Endothelial cell of coronary artery (primary cell): ENCODE results near the gene PGS1. TPM values are rescaled to one million over a fixed set of nuclear protein-coding genes. Genes with fewer than 3 reads are reported as not detected.

Source experiments
- total RNA-seq: library from RNA; depleted of rRNA; stranded (reverse); fragments of >200 nt; gene quantifications from 2 replicates; pipeline ENCODE4 v1.2.3, GENCODE V29; 2014

PGS1 gene, protein sequence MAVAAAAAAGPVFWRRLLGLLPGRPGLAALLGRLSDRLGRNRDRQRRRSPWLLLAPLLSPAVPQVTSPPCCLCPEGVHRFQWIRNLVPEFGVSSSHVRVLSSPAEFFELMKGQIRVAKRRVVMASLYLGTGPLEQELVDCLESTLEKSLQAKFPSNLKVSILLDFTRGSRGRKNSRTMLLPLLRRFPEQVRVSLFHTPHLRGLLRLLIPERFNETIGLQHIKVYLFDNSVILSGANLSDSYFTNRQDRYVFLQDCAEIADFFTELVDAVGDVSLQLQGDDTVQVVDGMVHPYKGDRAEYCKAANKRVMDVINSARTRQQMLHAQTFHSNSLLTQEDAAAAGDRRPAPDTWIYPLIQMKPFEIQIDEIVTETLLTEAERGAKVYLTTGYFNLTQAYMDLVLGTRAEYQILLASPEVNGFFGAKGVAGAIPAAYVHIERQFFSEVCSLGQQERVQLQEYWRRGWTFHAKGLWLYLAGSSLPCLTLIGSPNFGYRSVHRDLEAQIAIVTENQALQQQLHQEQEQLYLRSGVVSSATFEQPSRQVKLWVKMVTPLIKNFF
- total RNA-seq = 33.9 and 45.0 TPM in 2 replicates

DNA sequence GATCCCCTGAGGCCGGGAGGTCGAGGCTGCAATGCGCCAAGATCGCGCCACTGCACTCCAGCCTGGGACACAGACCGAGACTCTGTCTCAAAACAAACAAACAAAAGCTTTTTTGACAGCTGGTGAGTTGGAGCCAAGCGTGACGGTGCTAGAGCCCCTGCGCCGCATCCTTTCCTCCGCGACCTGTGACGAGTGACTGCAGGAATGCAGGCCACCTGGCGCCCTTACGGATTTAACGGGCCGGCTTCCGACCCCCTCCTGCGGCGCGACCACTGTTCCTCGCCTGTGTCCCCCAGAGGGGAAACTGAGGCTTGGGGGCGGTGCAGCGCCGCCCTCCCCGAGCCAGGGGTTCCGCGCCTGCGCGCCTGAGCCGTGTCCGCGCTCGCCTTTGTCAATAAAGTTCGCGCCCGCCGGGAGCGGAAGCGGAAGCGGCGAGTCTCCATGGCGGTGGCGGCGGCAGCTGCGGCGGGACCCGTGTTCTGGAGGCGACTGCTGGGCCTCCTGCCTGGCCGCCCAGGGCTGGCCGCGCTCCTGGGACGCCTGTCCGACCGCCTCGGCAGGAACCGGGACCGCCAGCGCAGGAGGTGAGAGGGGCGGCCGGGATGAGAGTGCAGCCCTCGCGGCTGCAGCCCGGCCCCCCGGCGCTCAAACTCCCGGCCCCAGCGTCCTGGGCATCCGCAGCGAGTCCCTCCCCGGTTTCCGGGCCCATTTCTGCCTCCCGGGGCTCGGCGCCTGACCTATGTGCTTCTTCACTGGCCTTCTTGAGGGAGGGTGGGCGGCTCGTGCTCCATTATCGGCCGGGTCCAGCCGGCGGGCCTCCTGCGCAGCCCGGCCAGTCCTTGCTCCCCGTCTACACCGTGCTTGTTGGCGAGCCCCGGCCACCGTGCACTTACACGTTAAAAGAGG lies at the start of gene PGS1:
TSS of gene PGS1 (plus strand) at position 425 of the 906 bp plus-strand sequence. CDS start at position 442, 17 bp downstream.

DNA sequence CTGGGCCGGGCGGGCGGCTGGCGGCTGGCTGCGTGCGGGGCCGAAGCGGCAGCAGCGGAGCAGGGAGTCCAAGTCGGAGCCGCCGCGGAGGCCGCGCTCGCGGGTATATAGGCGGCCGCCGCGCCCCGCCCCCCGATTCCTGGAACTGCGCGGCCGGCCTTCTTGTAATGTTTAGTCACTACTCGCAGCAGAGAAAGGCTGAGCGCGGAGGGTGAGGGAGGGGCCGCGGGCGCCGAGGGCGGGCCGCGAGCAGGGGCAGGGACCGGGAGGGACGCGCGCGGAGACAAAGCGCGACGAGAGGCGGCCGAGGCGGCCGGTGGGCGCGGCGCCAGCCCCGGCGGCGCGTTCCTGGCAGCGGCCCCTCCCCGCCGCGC lies 18.5 kb upstream of the PGS1 start, which contains the start of gene SOCS3:
TSS of gene SOCS3 (minus strand) at position 81 of the 374 bp plus-strand sequence. CDS start 982 bp downstream, outside the sequence.

Other genes starting within 250 kb of the PGS1 start
- 21.4 and 22.9 TPM in 2 replicates for gene TMC6, start 249.9 kb upstream of the PGS1 start, total RNA-seq
- gene TMC8, start 247.9 kb upstream of the PGS1 start, total RNA-seq = 0.09 TPM in 2 replicates
- not detected in 2 replicates for gene C17orf99, start 232.3 kb upstream of the PGS1 start, total RNA-seq
- 23.6 and 25.2 TPM in 2 replicates for gene SYNGR2, start 210.1 kb upstream of the PGS1 start, total RNA-seq
- 37.6 and 75.5 TPM in 2 replicates for gene TK1, start 191.6 kb upstream of the PGS1 start, total RNA-seq
- gene AFMID, start 191.3 kb upstream of the PGS1 start, total RNA-seq = 38.9 and 50.0 TPM in 2 replicates
- gene BIRC5, start 164.4 kb upstream of the PGS1 start, total RNA-seq = 18.7 and 62.8 TPM in 2 replicates
- gene TMEM235, start 147.0 kb upstream of the PGS1 start, total RNA-seq = 0.09 and 0.28 TPM in 2 replicates
- gene SOCS3, start 18.6 kb upstream of the PGS1 start, total RNA-seq = 25.6 and 28.9 TPM in 2 replicates
- under 0.01 and 0.09 TPM in 2 replicates for gene DNAH17, start 198.7 kb downstream of the PGS1 start, total RNA-seq